PFSK-1 (cell line): ENCODE measurements around the gene PDE4B.

Experiments
- REST ChIP-seq, 2 experiments: IDR thresholded peaks; 2 replicates each; pipeline versions ENCODE4 v1.6.1 to v1.8.0; 2011 to 2012; ENCODE audit warnings: low read depth in 2 of 2, low read length in 2 of 2, control low read depth in 1 of 2, inconsistent platforms in 1 of 2, mild to moderate bottlenecking in 1 of 2, moderate library complexity in 1 of 2; ENCODE audit not compliant: insufficient read depth in 1 of 2
- TAF1 ChIP-seq: IDR thresholded peaks from 2 replicates; pipeline ENCODE4 v1.6.1; 2012; ENCODE audit warnings: low read length, control low read depth, borderline replicate concordance; ENCODE audit not compliant: insufficient read depth

DNA sequence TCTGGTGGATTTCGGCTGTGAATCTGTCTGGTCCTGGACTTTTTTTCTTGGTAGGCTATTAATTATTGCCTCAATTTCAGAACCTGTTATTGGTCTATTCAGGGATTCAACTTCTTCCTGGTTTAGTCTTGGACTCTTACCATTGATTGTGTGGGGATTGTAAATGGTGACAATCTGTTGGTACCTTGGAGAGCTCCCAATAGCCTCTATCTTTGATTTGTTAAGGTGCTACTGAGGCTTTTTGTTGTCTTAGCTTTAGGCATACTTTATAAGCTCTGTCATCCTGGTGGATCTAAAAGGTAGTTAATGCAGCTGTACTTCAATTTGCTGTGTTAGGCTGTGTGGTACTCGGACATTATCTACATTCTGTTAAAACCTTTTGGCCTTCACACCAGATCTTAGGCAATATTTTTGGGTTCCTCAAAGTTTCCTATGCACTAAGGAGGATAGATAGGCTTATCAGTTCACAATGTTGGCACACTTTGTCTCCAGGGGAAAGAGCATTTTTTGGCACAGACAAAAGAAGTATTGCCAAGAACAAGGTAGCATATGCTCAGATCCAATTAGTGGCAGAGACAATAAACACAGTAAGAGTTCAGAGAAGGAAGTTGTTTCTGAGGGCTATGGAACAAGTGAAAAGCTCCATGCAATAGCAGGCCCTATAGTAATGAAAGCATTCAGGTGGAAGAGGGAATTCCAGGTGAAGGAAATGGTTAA lies 230.4 kb downstream of the PDE4B start:
- TF ChIP-seq REST (IDR thresholded peaks at IDR 0.05; ENCODE audit: insufficient read depth in 1 of 2, low read depth in 2 of 2, low read length in 2 of 2) = peak; percentile 76 to 93
- TF ChIP-seq TAF1 = no peak
